Caki2 (cell line): ENCODE results near the gene PLA2G2F. TPM values are rescaled to one million over a fixed set of nuclear protein-coding genes. Genes with fewer than 3 reads are reported as not detected.
"Not testable (repeated sequence)": the region's sequence is repeated elsewhere in the genome, so short reads cannot be mapped to it uniquely, and the experiment has no call there.

ENCODE experiments used
- DNase-seq: peaks from one replicate; pipeline ENCODE4 v3.0.0-alpha.2; 2015; ENCODE audit warnings: low read depth
- in situ Hi-C: cut with HindIII; loops from 2 replicates; pipeline ENCODE4 v1.10.0; 2016; ENCODE audit warnings: low sequenced_read_pairs, low pct_unique_long_range_greater_than_20kb, mixed read lengths
- total RNA-seq: library from RNA; depleted of rRNA; stranded (reverse); fragments of >200 nt; shearing (Covaris generic); gene quantifications from 2 replicates; pipeline ENCODE4 v1.2.3, GENCODE V29; 2014; ENCODE audit warnings: low replicate concordance

The PLA2G2F gene
- total RNA-seq, 1 experiment from 2014 or later: not detected

DNA sequence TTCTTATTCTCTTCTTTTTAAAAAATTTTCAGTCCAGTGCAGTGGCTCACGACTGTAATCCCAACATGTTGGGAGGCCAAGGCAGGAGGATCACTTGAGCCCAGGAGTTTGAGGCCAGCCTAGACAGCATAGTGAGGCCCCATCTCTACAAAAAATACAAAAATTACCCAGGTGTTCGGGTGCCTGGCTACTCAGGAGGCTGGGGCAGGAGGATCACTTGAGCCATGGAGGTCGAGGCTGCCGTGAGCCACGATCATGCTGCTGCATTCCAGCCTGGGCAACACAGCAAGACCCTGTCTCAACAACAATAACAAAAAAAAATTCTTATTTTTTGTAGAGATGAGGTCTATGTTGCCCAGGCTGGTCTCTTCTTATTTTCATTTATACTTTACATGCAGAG lies 27.7 kb upstream of the PLA2G2F start:
- in situ Hi-C loops: no loop called here
- DNase-seq: no peak

DNA sequence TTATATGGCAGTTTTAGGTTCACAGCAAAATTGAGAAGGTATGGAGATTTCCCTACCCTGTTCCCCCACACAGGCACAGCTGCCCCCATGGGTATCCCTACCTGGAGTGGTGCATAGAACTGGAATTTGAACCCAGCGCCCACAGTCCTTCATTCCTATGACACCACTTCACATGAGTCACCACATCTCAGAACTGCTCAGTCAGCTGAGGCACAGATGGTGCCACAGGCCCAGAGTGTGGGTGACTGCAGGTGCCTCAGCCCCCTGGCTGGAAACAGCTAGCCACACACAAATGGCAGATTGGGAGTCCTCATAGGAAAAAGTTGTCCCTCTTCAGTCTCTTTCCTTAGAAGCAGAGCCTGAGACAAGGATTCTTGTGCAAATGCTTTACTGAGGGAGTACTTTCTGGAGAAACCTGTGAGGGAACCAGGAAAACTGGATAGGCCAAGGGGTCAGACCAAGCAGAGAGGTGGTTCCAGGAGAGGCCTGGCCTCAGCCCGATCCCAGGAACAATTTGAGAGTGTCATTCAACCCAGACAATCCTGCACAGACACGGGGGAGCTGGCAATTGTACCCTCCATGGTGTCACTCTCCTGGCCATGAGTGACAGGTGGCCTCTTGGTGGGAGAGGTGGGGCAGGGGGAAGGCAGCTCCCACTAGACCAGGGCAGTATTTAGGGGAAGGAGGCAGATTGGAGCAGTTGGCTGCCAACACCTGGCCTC lies 26.7 kb upstream of the PLA2G2F start:
- in situ Hi-C loops: no loop called here
- DNase-seq: no peak

DNA sequence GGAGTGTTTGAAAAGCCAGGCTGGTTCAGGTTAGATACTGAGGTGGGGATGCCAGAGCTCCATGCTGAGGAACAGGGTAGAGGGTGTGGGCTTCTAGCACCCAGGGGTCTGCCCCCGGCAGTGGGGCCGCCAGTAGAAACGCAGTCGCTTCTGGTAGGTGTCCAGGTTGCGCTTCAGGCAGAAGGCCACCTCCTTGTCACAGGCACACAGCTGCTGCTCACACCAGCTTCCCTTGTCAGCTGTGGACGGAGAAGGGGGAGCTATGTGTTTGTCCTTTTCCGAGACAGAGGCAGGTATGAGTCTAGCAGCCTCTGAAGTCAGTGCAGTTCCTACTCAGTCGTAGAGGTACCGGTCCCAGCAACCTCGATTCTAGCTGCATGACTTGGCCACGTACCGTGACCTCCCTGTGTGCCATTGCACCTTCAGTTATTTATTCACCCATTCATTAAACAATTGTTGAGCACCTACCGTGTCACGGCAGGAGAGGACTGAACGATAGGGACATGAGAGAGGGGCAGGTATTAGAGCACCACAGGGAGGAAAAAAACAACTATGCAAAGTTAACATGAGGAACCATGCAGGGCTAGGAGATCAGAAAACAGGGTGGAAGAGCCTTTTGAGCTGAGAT lies 25.0 kb upstream of the PLA2G2F start:
- in situ Hi-C loops: no loop called here
- no peak for DNase-seq

DNA sequence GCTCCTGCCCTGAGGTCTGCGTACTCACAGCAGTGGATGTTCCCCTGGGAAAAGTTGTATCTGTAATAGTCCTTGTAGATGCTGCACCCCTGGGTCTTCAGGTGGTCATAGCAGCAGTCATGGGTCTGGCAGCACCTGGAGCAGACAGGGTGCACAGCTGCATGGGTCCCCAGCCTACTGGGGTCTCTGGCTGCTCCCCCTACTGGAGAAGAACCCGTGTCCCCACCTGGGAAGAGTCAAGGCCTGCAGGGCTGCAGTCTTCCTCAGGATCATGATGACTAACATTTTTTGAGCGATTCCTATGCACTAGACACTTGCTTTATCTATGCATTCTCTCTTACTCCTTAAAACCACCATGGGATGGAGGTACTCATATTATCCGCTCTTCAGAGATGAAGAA lies 23.6 kb upstream of the PLA2G2F start:
- in situ Hi-C loops: no loop called here
- DNase-seq: no peak

DNA sequence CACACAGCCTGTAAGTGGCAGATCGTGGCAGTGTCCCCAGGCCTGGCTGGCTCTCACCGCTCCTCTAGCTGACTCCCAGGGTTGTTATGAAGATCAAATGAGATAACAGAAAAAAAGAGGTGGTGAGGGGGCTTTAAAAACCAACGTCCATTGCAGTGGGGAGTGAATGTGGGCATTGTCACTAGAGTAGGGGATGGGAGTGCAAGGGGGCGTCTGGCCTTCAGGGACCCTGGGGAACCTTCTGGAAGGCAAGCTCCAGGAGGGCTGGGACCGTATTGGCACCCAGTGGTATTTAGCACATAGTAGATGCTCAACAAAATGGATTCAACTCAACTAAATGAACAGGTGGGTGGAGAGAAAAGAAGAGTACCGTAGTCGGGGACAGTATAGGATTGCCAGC lies 23.2 kb upstream of the PLA2G2F start:
- in situ Hi-C loops: no loop called here
- no peak for DNase-seq

DNA sequence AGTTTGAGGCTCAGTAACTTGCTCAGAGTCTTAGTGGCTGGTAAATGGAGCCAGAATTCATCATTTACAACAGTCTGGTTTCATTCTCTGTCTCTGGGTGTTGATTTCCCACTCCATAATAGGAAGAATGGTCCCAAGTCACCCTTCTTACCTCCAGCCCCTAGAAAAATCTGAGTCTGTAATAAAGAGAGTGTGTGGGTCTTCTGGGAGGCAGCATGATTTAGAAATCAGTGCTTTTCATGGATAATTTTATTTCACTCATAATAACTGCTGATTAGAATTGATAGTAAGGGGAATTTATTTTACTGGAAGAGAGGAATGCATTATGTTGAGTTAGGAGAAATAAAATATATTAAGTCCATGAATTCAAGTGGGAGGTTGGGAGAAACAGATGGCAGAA lies 21.9 kb upstream of the PLA2G2F start:
- DNase-seq: no peak
- in situ Hi-C loops: no loop called here

DNA sequence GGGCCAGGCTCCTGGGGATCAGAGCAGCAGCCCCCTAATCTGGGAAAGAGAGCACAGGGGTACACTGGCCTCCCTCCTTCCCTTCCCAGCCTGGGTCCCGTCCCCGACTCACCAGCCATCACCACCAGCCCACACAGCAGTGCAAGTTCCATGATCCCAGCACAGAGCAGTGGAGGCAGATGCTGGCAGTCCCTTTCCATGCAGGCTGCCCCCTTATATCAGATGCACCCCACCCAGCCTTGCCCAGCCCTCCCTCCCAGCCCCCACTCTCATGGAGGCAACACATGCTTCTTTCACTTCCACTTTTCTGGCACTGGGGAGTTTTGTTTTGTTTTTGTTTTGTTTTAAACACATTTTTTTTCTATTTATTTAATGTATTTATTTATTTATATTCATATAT lies 19.8 kb upstream of the PLA2G2F start, which contains the start of gene PLA2G2D:
PLA2G2D (minus strand) TSS at position 190 of the 400 bp plus-strand sequence; CDS start at position 152, 38 bp downstream.
- in situ Hi-C loops: no loop called here
- DNase-seq: no peak

DNA sequence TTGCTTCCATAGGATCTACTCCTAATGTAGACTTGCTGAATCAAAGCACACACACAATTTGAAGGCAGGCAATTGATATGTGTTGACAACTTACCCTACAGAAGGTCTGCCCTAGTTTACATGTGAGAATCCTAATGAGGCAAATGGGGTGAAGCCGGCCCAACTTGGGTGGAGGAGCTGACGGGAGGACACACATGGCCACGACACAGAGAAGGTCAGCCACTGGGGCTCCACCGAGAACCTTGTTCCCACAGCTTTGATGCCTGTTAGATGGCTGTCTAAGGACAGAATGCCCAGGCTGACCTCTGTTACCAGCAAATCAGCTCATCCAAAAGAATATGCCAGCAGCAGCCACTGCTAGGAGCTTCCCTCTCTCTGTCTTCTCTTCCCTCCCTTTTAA lies 18.3 kb upstream of the PLA2G2F start:
- in situ Hi-C loops: no loop called here

DNA sequence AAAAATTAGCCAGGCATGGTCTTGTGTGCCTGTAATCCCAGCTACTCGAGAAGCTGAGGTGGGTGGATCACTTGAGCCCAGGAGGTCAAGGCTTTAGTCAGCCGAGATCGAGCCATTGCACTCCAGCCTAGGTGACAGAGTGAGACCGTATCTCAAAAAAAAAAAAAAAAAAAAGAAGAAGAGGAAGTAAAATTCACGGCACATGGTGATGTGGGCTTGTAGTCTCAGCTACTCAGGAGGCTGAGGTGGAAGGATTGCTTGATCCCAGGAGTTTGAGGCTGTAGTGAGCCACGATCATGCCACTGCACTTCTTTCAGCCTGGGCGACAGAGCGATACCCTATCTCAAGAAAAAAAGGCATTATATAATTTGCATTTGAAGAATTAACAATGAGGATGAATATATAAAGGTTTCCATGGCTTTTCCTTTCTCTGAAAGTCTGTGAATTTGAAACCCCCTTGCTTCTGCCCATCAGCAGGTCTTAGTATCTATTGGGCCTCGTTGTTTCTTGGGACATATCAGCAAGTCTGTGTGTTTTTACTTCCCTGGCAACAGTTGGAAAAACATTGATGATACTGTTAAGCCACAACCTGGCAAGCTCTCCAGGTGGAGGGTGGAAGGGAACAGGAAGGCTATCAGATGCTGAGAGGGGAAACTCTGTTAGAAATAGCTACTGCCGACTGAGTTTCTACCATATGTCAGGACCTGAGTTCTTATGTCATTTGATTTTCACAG lies 15.2 kb upstream of the PLA2G2F start:
- in situ Hi-C loops: no loop called here

More for the DNA sequence above, 18.3 kb upstream of the PLA2G2F start:
- no peak for DNase-seq

DNA sequence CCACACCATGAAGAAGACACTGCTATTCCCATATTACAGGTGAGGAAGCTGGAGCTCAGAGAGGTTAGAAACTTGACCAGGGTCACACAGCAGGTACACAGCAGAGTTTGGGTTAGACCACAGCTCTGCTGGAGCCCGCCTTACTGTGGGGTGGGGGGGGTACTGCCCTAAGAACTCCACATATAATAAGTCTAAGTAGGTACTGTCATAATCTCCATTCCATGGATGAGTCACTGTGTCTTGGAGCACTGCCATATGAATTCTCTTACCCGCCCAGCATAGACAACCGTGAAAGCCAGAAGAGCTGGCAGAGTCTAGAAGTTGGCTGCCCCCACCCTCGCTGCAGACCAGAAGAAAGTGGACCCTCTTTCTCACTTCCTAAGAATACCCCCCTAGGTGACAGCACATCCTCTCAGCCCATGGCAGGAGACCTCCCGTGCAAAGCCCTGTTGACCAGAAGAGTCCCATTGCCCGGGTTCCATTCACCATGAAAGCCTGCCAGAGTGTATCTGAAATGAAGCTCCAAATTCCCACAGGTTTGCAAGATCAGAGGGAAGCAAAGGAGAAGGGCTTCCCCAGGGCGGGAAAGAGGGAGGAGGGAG lies 14.6 kb upstream of the PLA2G2F start:
- in situ Hi-C loops: no loop called here
- DNase-seq: peak; percentile 45

More for the DNA sequence above, 15.2 kb upstream of the PLA2G2F start:
- DNase-seq: no peak

DNA sequence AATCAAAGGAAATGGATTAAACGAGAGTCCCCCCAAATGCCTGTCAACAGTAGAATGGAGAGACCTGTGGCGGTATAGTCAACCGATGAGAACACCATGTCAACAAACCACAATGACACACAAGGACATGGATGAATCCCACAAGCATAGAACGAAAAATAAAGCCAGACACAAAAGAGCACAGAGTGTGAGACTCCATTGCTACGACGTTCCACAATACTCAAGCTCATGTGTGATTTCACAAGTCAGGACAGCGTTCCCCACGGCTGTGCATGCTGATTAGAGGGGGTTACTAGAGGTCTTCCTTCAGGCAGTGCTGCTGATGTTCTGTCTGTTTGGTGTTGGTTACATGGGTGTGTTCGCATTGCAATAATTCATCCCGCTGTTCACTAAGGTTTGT lies 14.0 kb upstream of the PLA2G2F start:
- in situ Hi-C loops: no loop called here

DNA sequence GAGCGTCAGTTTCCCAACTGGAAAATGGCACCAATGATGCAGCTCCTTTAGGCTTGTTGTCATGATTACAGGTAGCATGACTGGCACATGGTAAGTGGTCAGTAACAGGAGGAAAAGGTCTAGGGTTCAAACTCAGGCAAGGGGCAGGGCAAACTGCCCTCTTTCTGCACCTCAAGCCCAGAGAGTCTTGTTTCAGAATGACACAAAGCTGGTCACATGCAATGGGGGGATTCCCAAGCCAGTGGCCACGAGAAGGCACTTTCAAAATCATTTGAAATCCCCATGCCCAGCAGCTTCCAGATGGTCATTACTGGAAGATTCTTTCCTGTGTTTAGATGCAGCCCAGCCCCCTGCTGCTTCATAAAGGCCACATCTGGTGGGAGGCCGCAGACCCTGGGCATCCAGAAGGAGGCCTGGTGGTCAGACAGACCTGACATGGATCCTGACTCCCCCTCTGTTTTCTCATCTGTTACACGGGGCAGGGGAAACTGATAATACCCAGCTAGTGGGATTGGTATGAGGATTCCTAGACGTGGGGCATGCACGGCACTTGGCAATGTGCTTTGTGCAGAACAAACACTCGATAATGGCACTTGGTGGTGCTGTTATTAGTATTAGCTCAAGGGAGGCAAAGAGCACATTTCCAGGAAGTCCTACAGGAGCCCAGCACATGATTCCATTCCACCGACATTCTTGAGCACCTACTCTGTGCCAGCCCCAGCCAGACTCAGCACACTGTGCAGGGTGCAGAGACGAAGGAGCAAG lies 12.9 kb upstream of the PLA2G2F start:
- in situ Hi-C loops: no loop called here
- DNase-seq: no peak

More for the DNA sequence above, 14.0 kb upstream of the PLA2G2F start:
- no peak for DNase-seq

DNA sequence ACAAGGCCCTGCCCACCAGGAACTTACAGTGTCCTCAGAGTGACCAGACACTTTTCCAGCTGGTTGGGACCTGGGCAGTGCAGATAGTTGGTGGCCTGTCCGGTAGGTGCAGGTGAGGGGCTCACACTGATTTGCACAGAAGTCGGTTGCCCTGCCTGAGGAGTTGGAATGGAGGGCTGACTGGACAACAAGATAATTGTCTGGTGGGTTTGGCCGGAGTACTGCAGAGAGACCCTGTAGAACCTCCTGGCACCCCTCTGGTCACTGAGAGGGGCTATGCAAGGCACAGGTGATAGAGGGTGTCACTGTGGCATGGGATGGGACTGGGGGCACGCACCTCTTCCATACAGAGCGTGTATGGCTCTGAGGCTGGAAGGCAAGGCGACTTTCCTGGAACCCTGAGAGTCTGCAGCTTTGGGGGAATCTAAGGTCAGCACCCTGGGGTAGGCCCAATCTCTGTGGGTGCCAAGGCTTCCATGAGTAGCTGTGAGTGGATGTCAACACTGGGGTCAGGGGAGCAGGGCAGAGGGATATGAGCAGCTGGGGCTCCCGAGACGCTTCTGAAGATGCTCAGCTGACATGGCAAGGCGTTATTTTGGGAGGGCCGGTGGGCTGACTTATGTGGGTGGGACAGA lies 12.2 kb upstream of the PLA2G2F start:
- in situ Hi-C loops: no loop called here

DNA sequence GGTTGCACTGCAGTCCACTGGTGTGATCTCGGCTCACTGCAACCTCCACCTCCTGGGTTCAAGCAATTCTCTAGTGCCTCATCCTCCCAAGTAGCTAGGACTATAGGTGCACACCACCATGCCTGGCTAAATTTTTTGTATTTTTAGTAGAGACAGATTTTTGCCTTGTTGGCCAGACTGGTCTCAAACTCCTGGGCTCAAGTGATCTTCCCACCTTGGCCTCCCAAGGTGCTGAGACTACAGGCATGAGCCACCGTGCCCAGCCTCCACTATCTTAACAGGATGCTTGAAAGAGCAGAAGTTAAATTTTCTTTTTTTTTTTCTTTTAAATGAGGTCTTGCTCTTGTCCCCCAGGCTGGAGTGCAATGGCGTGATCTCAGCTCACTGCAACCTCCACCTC lies 8.6 kb upstream of the PLA2G2F start:
- DNase-seq, in situ Hi-C loops: not testable (repeated sequence)

More for the DNA sequence above, 12.2 kb upstream of the PLA2G2F start:
- DNase-seq: no peak

DNA sequence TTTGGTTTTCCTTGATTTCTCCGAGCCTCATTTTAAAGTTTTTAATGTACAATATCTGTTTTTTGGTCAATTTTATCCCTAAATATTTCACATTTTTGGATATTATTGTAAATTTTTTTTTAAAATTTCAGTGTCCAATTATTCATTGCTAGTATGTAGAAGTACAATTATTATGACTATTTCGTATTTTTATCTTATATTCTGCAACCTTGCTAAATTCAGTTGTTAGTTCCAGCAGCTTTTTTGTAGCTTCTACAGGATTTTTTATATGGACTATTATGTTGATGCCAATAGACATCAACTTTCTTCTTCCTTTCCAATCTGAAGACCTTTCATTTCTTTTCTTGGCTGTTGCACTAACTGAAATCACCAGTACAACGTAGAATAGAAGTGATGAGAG lies 4.1 kb upstream of the PLA2G2F start:
- in situ Hi-C loops: no loop called here
- DNase-seq: no peak

DNA sequence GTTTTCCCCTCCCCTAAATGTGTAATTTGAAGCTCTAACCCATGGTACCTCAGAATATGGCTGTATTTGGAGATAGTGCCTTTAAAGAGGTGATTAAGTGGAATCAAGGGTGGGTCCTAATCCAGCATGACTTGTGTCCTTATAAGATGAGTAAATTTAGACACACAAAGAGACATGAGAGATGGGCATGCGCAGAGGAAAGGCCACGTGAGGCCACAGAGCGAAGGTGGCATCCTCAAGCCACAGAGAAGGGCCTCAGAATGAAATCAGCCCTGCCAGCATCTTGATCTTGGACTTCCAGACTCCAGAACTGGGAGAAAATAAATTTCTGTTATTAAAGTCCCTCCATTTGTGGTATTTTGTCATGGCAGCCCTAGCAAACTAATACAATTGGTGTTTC lies 2.9 kb upstream of the PLA2G2F start:
- DNase-seq: no peak
- in situ Hi-C loops: no loop called here

DNA sequence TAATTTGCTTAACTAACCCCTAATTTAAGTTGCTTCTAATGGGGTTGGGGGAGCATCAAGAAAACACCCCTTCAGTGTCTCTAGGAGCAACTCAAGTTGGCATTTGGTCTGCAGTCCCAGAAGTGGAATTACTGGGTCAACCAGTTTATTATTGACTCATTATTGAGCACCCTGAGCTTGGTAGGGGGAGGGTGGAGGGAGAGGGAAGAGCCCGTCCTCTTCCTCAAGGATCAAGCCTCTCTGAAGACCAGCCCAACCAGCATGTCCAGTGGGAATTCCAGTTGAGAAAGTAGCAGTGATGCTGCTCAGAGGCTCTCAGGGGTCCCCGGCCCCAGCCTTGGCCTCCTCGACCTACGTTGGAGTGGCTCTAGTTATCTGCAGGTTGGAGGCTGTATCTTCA lies 2.1 kb upstream of the PLA2G2F start:
- in situ Hi-C loops: no loop called here

DNA sequence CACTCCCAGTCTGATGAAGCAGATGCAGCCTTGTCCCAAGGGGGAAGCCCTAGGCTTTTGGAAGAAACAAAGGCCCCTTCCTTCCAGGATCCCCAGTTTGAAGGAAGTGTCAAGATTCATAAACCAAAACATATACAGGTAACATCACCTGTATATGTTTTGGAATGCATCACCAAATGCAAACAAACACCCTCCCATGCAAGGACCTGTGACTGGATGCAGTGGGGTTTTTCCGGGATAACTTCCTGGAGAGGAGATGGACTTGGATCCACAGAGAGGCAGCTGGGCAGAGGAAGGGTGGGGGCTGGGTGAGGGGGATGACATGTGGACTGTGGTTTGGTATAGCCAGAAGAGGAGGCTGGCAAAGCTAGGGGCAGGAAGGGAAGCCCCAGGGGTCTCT lies 1.5 kb upstream of the PLA2G2F start:
- DNase-seq: no peak
- in situ Hi-C loops: no loop called here

More for the DNA sequence above, 2.1 kb upstream of the PLA2G2F start:
- DNase-seq: no peak
